Fibroblast of skin of left quadriceps (primary cell): ENCODE results near the gene RSPRY1.
"Not testable (repeated sequence)": the region's sequence is repeated elsewhere in the genome, so short reads cannot be mapped to it uniquely, and the experiment has no call there.

Source experiments
- DNase-seq, 2 experiments: peaks; one replicate each; pipeline ENCODE4 v3.0.0-alpha.2; 2013; ENCODE audit warnings: low read depth in 2 of 2

Gene RSPRY1

DNA sequence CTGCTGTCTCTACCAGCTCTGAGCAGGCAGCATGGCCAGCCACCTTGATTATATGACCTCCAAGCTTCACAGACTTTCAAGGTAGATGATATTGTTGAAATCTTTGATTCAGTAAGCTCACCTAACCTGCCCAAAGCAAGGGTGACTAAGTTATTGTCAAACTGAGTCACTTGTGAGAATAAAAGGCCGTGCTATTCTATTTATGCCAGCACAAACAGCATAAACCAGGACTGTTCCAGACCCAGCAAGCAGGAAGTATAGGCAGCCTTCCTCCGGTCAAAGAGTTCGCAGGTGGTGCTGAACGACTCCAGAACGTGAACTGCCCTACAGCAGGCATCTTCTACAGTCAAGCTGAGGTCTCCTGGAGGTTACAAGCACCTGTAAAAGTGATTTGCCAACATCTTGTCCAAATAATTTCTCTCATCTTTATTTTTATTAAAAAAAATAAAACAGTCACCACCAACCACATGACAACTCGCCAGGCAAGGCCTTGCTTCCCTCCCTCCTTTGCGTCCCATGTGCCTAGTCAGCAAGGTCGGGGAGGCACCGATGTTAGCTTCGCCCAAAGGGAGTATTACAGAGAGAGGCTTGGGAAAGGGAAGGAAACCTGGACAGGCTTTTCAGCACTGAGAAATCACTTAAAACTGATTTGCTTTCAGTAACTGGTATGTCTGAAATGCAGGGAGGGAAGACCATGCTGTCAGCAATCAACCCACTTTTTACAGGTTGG, 69.7 kb downstream of the RSPRY1 start:
- no peak for DNase-seq

DNA sequence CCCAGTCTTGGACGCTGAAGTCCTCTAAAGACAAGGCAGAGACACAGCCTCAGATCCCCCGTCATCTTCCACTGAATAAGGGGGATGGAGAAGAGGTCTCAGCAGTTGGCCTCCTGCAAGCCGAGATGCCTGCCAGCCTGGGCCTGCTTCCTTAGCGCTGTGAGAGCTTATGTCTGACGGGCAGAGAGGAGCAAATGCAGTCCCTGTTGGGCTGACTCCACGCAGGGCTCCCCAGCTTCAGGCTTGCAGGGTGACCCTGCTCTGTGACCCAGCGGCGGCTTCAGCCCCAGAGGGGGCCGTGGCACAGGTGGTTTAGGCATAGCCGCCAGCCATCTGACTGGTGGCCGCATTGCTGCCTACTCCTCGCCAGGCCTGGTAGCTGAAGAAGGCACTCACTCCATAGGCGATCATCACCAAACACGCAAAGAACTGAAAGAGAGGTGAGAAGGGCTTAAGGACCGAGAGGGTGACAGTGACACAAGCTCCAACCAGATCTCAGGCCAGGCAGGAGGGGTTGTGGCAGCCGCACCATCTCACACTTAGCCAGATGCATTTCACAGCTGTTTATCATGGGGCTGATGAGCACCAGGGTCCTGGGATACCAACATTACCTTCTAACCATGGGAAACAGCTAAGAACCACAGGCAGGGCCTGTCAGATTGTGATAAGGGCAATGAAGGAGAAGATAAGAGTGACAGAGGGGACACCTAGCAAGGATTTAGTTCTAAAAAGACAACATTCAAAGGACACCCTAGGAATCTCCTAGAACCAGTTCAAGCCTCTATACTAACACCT, 70.7 kb downstream of the RSPRY1 start:
- DNase-seq: no peak

DNA sequence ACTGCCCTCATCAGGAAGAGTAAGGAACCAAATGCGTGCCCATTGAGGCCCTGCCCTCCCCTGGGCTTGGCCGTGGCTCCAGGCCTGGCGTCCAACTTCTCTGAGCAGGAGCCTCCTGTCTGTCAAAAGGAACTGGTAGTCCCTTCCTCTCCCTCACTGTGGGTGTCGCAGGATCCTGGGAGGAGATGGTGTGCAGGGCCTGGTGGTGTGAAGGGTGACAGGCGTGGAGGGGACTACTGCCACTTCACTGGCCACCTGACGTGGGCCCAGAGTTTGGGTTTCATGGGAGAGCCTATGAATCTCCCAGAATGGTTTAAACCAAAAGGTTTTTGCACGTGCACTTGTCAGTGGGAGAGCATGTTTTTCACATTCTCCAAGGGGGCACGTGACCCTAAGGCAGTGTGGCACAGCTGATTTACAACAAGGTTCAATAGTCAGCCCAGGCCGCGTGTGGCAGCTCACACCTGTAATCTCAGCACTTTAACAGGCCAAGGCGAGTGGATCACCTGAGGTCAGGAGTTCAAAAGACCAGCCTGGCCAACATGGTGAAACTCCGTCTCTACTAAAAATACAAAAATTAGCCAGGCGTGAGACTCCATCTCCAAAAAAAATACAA, 71.4 kb downstream of the RSPRY1 start:
- DNase-seq: no peak

DNA sequence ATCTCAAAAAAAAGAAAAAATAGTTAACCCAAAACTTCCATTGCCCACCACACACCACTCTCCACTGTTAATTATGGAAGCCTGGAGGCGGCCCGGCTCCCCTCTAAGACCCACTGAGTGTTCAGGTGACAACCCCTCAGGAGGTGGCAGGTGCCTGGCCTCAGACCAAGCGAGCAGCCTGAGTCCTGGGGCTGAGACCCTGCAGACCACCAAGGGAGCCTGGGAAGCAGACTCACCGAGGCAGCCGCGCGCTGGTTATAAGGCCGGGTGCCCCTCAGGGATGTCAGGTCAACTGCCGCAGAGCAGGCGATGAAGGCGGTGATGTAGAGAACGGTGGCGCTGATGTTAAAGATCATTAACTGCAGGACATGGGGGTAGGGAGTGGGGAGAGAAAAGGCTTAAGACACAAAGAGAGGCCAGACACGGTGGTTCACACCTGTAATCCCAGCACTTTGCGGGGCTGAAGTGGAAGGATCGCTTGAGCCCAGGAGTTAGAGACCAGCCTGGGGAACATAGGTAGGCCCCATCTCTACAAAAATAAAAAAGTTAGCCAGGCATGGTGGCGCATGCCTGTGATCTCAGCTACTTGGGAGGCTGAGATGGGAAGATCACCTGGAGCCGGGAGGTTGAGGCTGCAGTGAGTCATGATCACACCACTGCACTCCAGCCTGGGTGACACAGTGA, 72.2 kb downstream of the RSPRY1 start:
- no peak for DNase-seq

DNA sequence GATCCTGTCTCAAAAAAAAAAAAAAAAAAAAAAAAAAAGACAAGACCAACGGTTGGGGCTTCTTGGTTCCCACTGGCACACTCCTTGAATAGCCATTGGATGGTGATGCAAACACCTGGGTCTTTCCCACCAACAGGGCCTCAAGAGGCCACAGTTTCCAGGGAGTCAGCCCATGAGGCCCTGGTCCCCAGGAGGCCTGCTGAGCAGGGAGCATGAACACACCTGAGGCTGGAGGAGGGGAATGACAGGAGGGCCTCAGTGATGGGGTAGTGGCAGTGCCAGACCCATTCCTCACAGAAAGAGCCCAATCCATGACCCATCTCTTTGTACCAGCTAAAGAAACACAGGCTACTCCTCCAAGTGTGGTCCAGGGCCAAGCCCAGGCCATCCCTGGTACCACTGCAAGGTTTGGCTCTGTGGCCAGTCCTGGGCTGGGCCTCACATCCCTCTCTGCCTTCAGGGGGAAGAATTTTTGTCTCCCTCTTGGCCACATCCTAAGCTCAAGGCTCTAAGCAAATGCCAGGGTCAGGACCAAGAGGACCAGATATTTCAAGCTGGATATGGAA, 72.9 kb downstream of the RSPRY1 start:
- DNase-seq: no peak

DNA sequence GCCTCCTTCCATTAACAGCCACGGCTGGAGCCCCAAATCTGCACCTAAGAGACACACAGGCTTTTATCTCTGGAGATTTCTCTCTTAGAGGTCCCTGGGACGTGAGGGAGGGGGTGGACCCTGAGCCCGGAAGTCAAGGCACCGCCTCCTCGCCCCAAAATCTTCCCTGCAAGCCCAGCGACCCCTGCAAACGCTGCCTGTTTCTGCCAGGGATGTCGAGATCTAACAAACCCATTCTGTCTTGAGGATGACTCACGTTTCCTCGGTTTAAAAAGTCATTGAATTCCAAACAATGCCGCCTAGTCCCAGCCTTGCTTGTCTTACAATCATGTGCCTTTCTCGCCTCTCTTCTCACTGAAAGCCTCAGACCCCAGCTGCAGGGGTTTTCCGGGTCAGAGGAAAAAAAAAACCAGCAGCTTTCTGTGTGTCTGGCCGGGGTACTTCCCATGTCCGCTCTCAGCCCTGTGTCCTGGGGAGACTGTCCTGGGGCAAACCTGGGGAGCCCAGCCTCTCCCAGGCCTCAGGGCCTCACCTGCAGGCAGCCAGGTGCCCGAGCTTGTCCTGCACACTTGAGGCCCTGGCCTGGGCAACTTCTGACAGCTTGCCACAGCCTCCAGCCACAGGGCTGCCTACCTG, 74.3 kb downstream of the RSPRY1 start:
- peak in 1 of 2 experiments; percentile 20 for DNase-seq

DNA sequence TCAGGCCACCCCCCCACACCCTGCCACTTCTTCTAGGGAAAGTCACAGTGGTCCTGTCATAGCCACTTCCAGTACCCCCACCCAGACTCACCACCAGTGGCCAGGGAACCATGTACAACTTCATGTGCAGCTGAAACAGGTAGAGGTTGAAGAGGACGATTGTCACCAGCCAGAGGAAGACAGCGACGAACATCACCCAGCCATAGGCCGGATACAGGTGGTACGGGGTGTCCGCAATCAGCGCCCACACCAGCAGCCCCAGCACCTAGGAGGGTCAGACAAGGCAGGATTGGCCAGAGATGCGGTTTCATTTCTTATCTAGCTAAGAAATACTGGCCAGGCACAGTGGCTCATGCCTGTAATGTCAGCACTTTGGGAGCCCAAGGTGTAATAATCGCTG, 75.7 kb downstream of the RSPRY1 start:
- no peak for DNase-seq

DNA sequence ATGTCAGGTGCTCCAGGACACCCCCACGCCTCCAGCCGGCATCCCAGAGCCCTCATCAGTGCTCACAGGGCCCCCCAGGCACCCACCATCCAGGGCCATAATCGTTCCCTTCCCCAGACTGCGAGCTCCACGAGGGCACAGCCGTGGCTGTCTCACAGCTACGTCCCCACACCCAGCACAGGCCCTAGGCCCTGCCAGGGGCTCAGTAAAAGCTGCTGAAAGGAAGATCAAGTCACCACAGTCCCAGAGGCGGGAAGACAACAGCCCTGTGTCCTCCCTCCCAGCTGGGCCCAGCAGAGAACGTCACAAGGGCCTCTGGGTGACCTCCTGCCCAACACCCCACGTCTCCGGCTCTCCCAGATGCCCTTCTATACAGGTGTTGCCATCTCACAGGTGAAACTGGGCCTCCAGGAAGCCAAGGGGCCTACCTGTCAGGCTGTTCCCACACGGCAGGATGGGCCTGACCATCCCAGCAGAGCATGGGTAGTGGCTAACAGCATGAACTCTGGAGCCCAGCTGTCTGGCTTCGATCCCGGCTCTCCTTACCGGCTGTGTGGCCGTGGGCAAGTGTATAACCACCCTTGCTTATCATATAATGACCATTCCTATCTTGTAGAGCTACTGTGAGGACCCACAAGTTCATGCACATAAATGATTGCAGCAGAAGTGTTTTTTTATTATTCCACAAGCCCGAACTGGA, 76.9 kb downstream of the RSPRY1 start:
- DNase-seq: no peak

DNA sequence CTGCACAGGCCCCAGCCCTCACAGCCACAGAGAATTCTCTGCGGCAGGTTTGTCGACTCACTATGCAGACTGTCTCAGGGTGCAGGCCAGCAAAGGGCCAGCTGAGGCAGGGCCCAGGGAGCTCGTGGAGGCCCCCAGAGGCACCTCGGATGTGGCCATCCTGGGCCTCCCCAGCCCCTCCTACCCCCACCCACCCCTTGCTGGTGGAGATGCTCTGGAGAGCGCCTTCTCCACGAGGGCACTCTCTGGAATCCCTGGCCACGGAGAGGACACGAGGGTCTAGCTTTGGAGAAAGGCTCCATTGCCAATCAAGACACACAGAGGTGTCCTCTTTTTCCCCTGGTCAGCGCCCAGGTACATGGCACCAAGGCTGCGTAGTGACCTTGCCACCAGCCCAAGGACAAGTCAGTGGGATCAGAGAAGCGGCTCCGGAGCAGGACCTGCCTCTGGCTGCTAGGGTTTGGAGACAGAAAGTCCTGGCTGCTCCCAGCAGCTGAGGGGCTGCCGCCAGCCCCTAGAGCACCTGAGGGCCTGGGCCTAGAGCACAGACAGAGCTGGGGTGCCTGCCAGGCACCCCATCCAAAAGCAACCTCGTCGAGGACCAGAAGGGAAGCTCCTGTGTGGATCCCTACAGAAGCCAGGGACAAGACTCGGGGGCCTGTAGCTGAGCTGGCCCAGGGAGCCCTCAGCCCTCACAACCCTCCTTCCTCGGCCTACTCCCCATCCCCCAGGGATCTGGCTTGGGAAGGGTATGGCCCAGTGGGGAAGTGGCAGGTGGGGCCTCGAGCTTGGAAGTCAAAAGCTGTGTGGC, 77.6 kb downstream of the RSPRY1 start:
- DNase-seq: no peak

DNA sequence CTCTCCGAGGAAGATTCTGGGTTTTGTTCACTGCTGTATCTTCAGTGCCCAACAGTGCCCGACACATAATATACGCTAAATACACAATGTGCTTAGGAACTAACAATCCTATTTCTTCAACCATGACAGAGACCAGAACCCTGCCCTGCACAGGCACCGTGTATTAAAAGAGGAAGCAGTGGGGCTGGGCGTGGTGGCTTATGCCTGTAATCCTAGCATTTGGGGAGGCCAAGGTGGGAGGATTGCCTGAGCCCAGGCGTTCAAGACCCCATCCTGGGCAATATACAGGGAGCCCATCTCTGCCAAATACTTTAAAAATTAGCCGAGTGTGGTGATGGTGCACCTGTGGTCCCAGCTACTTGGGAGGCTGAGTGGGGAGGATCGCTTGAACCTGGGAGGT, 78.3 kb downstream of the RSPRY1 start:
- DNase-seq: no peak

DNA sequence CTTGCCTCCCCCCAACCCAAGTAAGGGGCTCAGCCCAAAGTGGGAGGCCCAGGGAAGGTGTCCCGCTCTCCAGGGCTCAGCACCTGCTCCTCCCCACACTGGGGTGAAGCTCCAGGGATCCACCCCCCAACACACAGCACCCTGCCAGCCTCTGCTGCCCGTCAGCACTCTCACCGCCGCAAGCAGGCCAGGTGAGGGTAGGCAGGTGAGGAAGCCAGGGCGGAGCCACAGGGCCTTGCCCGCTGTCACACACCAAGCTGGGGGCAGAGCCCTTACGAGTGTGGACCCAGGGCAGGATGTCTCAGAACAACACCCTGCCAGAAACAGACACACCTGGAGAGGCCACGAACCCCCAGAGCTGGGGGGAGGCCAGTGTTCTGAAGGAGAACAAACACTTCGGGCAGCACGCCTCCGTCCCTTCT, 78.8 kb downstream of the RSPRY1 start:
- no peak for DNase-seq

DNA sequence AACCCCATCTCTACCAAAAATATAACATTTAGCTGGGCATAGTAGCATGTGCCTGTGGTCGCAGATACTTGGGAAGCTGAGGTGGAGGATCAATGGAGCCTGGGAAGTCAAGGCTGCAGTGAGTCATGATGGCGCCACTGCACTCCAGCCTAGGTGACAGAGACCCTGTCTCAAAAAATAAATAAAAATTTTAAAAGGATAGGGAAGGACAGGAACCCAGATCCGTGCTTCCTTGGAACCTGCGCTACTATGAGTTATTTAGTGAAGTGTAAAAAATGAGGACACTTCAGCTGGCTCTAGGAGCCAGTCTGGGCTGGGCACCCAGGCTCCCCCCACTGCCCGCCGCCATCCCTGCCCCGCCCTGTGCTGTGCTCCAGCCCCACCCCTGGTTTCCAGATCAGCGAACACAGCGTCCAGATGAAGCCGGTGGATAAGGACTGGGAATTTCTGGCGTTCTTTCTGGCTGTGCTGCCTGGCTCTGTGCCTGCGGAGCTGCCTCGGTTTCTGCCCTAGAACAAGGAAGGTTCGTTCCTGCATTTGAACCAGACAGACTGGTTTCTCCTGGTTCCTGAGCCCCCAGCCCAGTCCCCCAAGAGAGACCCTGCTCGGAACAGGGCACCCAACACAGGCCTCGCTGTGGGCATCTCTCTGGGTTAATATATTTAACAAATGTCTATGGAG, 79.9 kb downstream of the RSPRY1 start:
- DNase-seq: no peak

DNA sequence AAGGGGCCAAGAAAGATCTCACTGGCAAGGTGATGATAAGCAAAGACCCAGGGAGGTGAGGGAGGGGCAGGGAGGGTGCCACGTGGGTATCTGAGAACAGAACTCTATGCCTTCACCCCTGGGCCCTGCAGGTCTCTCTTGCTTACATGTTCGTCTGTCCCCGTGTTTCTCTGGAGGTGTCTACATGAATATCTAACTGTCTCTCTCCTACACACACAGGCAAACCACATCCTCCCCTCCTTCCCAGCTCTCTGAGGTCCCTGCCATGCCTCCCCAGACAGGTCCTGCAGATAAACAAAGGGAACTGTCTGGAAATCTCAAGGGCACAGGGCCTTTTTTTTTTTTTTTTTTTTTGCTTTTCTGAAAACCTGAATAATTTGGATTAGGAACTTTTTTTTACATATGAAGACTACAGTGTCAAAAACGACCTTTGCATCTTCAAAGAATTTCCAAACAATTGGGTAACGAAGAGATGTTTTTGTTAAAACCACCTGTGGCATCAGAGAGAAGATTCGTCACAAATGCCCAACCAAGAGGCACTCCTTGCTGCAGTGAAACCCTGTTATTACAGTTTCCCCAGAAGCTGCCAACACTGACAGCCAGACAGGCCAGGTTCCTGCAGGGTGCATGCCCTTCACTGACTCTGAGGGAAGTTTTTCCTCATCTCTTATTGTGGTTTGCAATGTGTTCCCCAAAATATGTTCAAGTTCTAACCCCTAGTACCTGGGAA, 80.6 kb downstream of the RSPRY1 start:
- DNase-seq: no peak

DNA sequence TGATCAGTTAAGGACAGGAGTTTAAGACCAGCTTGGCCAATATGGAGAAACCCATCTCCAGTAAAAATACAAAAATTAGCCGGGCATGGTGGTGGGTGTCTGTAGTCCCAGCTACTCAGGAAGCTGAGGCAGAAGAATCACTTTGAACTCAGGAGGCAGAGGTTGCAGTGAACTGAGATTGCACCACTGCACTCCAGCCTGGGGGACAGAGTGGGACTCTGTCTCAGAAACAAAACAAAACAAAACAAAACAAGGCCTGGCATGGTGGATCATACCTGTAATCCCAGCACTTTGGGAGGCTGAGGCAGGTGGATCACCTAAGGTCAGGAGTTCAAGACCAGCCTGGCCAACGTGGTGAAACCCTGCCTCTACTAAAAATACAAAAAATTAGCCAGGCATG, 81.2 kb downstream of the RSPRY1 start:
- DNase-seq: not testable (repeated sequence)

DNA sequence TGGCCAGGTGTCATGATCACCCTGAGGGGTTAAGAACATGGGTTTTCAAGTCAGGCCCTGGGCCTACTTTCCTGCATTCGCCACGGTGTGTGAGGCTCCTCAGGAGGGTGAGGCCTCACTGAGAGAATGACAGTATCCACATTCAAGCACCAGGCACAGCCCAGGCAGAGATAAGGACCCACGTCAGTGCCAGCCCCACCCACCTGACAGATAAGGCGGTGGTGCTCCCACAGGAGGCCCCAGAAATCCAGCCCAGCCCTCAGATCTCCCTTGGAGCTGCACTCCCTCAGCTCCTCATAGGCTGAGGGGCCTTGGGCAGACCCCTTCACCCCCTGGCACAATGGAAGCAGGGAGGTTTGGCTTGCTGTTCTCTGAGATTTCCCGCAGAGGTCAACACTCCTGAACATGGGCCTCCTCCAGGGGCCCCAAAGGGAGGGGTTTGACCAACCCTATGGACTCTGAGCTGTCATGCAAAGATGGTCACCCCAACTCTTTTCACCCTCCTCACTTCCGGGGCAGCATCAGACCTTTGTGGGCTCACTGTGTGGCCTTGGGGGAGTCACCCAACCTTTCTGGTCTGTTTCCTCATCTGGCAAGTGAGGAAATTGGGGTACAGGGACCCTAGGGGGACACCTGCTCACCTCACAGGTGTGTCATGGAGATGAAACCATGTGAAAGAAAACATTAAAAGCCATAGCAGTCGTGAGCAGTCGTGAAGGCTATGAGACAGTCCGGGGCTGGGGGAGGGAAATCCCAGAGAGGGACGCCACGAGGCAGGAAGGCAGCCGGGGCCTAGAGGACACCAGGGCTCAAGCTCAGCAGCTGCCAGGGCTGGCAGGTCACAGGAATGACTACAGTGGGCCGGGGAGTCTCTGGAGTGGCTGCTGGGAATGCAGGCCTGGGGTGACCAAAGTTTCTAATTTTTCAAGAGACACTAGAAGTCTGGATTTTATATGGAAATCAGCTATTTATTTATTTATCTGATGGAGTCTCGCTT, 83.0 kb downstream of the RSPRY1 start:
- DNase-seq: no peak

DNA sequence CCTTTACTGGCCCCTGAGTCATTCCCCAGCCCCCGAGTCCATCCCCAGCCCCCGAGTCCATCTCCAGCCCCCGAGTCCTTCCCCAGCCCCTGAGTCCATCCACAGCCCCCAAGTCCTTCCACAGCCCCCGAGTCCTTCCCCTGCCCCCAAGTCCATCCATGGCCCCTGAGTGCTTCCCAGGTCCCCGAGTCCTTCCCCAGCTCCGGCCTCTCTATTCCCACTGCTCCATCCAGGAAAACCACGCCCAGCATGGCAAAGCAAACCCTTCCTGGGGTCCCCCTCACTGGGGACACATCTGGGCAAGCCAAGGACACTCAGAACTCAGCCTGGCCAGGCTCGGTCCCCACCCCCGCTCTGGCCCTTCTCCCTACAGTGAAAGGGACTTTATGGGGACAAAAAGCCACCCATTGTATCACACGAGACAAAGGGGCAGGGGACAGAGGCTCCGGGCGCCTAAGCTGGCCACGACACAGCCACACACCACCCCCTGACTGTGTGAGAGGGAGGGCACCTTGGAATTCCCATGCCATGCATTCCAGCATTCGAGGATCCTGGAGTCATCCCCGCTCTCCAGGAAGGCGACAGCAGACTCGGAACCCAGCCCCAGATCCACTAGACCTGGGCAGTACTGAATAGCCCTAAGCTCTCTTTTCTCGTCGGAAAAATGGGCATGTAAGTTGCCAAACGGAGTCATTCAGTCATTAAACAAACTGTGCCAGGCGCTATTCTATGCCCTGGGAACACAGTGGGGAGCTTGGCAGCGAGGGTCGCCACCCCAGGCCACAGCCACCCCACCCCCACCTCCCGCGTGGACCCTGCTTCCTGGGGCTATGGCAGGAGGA, 84.3 kb downstream of the RSPRY1 start:
- no peak for DNase-seq

DNA sequence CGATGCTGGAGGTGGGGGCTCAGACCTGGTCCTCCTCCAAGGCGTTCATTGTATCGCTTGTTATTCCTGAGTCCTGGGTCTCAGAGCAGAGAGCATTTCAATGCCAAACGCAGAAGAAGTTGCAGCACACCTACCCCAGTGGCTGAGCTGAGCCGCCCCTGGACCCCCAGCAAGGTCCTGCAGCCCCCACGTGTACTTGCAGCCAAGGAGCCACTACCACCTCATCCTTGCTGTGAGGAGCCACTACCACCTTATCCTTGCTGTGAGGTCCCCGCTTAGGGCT, 84.9 kb downstream of the RSPRY1 start:
- no peak for DNase-seq
